Amniotic epithelial cell (primary cell): ENCODE measurements around the gene UQCC2.

ENCODE experiments used
- DNase-seq: peaks from one replicate; pipeline ENCODE4 v3.0.0-alpha.2; 2010; ENCODE audit warnings: low read depth

UQCC2 gene

GRCh38 chr6:33705955-33706725, 5.4 kb downstream of the UQCC2 start:
- no peak for DNase-seq

GRCh38 chr6:33705268-33705885, 6.1 kb downstream of the UQCC2 start:
- no peak for DNase-seq

- no peak for DNase-seq
Observed at GRCh38 chr6:33704215-33705066, 7.1 kb downstream of the UQCC2 start.

GRCh38 chr6:33702345-33702977, 9.0 kb downstream of the UQCC2 start:
- peak; percentile 63 for DNase-seq

GRCh38 chr6:33700391-33701050, 11.0 kb downstream of the UQCC2 start:
- DNase-seq, result peak; percentile 69

GRCh38 chr6:33699739-33700138, 11.8 kb downstream of the UQCC2 start:
- DNase-seq, result no peak

- no peak for DNase-seq
Observed at GRCh38 chr6:33699131-33699530, 12.4 kb downstream of the UQCC2 start.

GRCh38 chr6:33698494-33698893, 13.0 kb downstream of the UQCC2 start:
- DNase-seq, result no peak

GRCh38 chr6:33697845-33698244, 13.7 kb downstream of the UQCC2 start:
- no peak for DNase-seq

- DNase-seq, result no peak
Observed at GRCh38 chr6:33696548-33697518, 14.7 kb downstream of the UQCC2 start.

GRCh38 chr6:33696076-33696475, 15.4 kb downstream of the UQCC2 start:
- no peak for DNase-seq

GRCh38 chr6:33695451-33695887, 16.0 kb downstream of the UQCC2 start:
- DNase-seq, result no peak

GRCh38 chr6:33694977-33695376, 16.5 kb downstream of the UQCC2 start:
- no peak for DNase-seq

GRCh38 chr6:33694401-33694931, 17.0 kb downstream of the UQCC2 start:
- DNase-seq, result peak; percentile 41

GRCh38 chr6:33693186-33694105, 18.1 kb downstream of the UQCC2 start:
- no peak for DNase-seq

- no peak for DNase-seq
Observed at GRCh38 chr6:33692760-33693158, 18.7 kb downstream of the UQCC2 start.

- DNase-seq, result peak; percentile 49
Observed at GRCh38 chr6:33692078-33692759, 19.3 kb downstream of the UQCC2 start.

- no peak for DNase-seq
Observed at GRCh38 chr6:33691456-33692077, 19.9 kb downstream of the UQCC2 start.
